Kidney (tissue), 14 donors: ENCODE data around the gene JPH4. TPM values are rescaled to one million over a fixed set of nuclear protein-coding genes. Genes with fewer than 3 reads are reported as not detected.

Experiments
- DNase-seq, 5 donors: peaks; one replicate each; pipeline ENCODE4 v3.0.0-alpha.2; 2013 to 2020
- FAIRE-seq: peaks from 2 replicates; lab custom pipeline; 2012; peaks lifted over from hg19 to GRCh38; lab: Jason Lieb, UNC
- H3K27ac ChIP-seq, 2 donors: one replicate each; pipeline ENCODE4 v1.7.0; 2013; ENCODE audit warnings: low read depth in 2 of 2, low read length in 2 of 2, inconsistent platforms in 1 of 2
- H3K27me3 ChIP-seq: one replicate; pipeline ENCODE4 v1.7.1; 2013; ENCODE audit warnings: low read length, inconsistent platforms; ENCODE audit not compliant: control insufficient read depth, insufficient read depth
- H3K36me3 ChIP-seq, 3 donors: one replicate each; pipeline versions ENCODE4 v1.7.0 to v1.7.1; 2013; ENCODE audit warnings: low read length in 3 of 3, control low read depth in 1 of 3, inconsistent platforms in 1 of 3; ENCODE audit not compliant: insufficient read depth in 3 of 3, control insufficient read depth in 2 of 3
- H3K4me1 ChIP-seq, 3 donors: one replicate each; pipeline versions ENCODE4 v1.7.0 to v1.7.1; 2013; ENCODE audit warnings: low read length in 3 of 3, inconsistent platforms in 1 of 3, low read depth in 1 of 3; ENCODE audit not compliant: control insufficient read depth in 2 of 3, insufficient read depth in 2 of 3
- H3K4me3 ChIP-seq, 3 donors: one replicate each; pipeline versions ENCODE4 v1.7.0 to v1.8.1; 2013; ENCODE audit warnings: low read length in 3 of 3, control low read depth in 1 of 3, inconsistent platforms in 1 of 3
- H3K9ac ChIP-seq, 3 donors: one replicate each; pipeline versions ENCODE4 v1.7.0 to v1.7.1; 2013; ENCODE audit warnings: low read length in 3 of 3, control low read depth in 1 of 3, inconsistent platforms in 1 of 3
- H3K9me3 ChIP-seq, 3 donors: one replicate each; pipeline versions ENCODE4 v1.7.0 to v1.7.1; 2013; ENCODE audit warnings: low read length in 3 of 3, control low read depth in 1 of 3, inconsistent platforms in 1 of 3; ENCODE audit not compliant: control insufficient read depth in 2 of 3, insufficient read depth in 1 of 3
- CTCF ChIP-seq: IDR thresholded peaks from 3 replicates; pipeline ENCODE4 v1.5.1; 2012; ENCODE audit warnings: mild to moderate bottlenecking, moderate library complexity, borderline replicate concordance; ENCODE audit not compliant: insufficient read depth; ENCODE audit errors: extremely low read depth
- intact Hi-C: fragments of 100-400 bp; cut with DNase I; formaldehyde crosslinking; loops from one replicate; pipeline ENCODE4 v1.11.1; 2022
- polyA plus RNA-seq: library from polyadenylated mRNA; stranded (reverse); fragments of 350-450 nt; fragmentation: Illumina TruSeq; extraction: RNeasy Lipid Tissue Mini Kit (QIAGEN cat#74804); gene quantifications from one replicate; pipeline ENCODE4 v1.2.3, GENCODE V29; 2014; ENCODE audit warnings: low read depth, low replicate concordance; ENCODE audit not compliant: insufficient read depth
- total RNA-seq: library from RNA; stranded (reverse); fragmentation: NEBNext Ultra II Directional; extraction: Animal tissue kit (Norgen Biotek cat#: 25700); gene quantifications from one replicate; pipeline ENCODE4 v1.2.1, GENCODE V29; 2021
- donor health status: control.
- donor health status: control.
- donor health status: control.
- donor health status: control.
- donor health status: control.
- donor health status: DM: yes; HTN: yes; CAD: no.
- donor health status: Normal renal cell carcinoma (clear cell type).

JPH4 gene
- total and polyA plus RNA-seq, 2 donors from 2014 or later: 3.6 to 7.0 TPM

GRCh38 chr14:23536494-23536893 lies 42.1 kb downstream of the JPH4 start:
- FAIRE-seq (no peak), DNase-seq (no peak)
- H3K9ac ChIP-seq: no peak overlapping the region
- H3K27me3 ChIP-seq: no peaks in the 10 kb centered on the region
- no peak overlapping the region for H3K4me3 ChIP-seq
- intact Hi-C loops: no loop called here
- H3K27ac ChIP-seq: no peak overlapping the region
- peaks cover 0 to 3% (median 0%) of the 10 kb centered on the region in 3 donors for H3K4me1 ChIP-seq
- TF ChIP-seq CTCF: no peak
- H3K9me3 ChIP-seq: no peaks in the 10 kb centered on the region
- no peaks in the 10 kb centered on the region for H3K36me3 ChIP-seq

DNA sequence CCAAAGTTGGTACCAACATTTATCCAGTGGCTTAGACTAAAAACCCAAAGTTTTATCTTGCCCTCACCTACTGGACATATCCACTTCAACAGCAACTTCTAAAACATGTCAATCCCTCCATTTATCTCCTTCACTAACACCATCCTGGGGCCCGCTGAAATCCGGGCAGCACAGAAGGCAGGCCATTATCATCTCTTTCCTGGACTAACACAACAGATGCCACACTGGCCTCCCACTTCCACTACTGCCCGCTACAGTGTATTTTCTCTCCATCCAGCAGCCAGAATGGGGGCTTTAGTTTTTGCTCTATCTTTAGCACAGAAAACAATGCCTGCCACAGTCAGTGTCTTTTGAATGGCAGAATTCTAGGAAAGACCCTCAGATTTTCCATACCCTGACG lies 42.6 kb downstream of the JPH4 start:
- Histone ChIP-seq H3K4me1 (peaks cover 0 to 3% (median 0%) of the 10 kb centered on the region in 3 donors), H3K36me3 (no peaks in the 10 kb centered on the region), H3K27ac (no peak overlapping the region), H3K4me3 (no peak overlapping the region), H3K27me3 (no peaks in the 10 kb centered on the region), H3K9me3 (no peaks in the 10 kb centered on the region), H3K9ac (no peak overlapping the region)
- no peak for FAIRE-seq
- TF ChIP-seq CTCF: no peak
- DNase-seq: no peak
- intact Hi-C loops: no loop called here

DNA sequence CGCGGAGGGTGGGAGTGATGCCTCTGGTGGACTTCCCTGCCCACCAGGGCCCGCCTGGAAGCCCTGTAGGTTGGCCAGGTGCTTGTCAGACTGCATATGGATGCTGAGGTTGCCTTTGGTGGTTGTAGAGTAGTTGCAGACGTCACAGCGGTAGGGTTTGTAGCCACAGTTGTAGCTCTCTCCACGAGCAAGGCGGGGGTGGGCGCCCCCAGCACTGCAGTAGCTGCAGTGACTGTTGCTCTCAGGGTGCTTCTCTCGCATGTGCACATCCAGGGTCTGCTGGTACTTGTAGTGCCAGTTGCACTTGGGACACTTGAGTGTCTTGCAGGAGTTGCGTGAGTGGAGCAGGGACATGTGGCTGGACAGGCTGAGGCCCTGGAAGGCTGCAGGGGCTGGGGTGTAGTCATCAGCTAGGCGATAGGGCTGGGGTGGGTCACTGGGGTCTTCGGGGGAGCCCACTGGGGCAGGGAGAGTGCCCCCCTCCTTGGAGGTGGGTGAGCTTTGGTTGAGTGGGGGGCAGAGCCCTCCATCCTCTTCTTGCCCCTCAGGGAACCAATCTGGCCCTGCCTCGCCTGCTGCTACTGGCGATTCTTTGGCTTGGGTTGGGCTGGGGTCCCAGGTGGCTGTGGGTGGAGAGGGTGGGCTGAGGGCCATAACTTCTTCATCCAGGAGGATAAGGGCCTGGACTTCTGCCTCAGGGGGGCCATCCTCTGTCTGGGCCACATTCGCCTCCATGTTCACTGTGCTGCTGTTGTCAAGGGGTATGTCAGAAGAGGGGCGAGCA lies 44.7 kb downstream of the JPH4 start:
- no peak for FAIRE-seq
- no peak for TF ChIP-seq CTCF

More for the DNA sequence above, 44.7 kb downstream of the JPH4 start:
- no peak overlapping the region for H3K27ac ChIP-seq
- H3K4me3 ChIP-seq: no peak overlapping the region
- H3K27me3 ChIP-seq: no peaks in the 10 kb centered on the region
- no peaks in the 10 kb centered on the region for H3K9me3 ChIP-seq
- no peak for DNase-seq
- H3K9ac ChIP-seq: no peak overlapping the region
- H3K4me1 ChIP-seq: peaks cover 0 to 4% (median 0%) of the 10 kb centered on the region in 3 donors
- intact Hi-C loops: no loop called here
- no peaks in the 10 kb centered on the region for H3K36me3 ChIP-seq
